GM12873 (cell line): ENCODE measurements around the gene EHMT2.

Source experiments
- TF ChIP-seq, protein P1 (sequence below): IDR thresholded peaks from 2 replicates; pipeline ENCODE4 v1.5.1; 2012; ENCODE audit warnings: low read depth, mild to moderate bottlenecking, moderate library complexity, low read length, control low read depth; ENCODE audit not compliant: insufficient read depth; ENCODE audit errors: missing control alignments

EHMT2 gene

DNA sequence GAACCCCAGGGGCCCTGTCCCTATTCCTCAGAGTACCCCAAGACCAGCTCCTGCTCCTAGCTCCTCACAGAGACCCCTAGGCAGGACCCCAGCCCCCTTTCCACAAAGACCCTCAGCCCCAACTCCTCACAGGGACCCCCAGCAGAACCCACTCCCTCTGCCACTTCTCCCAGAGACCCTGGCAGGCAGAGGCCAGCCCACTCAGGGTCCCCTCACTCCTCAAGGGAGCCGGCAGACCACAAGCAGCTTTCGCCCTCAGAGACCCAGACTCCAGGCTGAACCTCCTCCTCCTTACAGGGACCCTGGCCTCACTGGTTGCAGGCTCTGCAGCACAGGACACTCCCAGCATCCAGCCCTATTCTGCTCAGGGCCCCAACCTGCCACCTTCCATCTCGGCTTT is 19.3 kb downstream of the EHMT2 start:
- TF ChIP-seq, protein P1, sequence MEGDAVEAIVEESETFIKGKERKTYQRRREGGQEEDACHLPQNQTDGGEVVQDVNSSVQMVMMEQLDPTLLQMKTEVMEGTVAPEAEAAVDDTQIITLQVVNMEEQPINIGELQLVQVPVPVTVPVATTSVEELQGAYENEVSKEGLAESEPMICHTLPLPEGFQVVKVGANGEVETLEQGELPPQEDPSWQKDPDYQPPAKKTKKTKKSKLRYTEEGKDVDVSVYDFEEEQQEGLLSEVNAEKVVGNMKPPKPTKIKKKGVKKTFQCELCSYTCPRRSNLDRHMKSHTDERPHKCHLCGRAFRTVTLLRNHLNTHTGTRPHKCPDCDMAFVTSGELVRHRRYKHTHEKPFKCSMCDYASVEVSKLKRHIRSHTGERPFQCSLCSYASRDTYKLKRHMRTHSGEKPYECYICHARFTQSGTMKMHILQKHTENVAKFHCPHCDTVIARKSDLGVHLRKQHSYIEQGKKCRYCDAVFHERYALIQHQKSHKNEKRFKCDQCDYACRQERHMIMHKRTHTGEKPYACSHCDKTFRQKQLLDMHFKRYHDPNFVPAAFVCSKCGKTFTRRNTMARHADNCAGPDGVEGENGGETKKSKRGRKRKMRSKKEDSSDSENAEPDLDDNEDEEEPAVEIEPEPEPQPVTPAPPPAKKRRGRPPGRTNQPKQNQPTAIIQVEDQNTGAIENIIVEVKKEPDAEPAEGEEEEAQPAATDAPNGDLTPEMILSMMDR, result no peak

- TF ChIP-seq, protein P1, result no peak
Observed at GRCh38 chr6:31877651-31878161, 19.8 kb downstream of the EHMT2 start.

GRCh38 chr6:31877125-31877650 is 20.3 kb downstream of the EHMT2 start:
- TF ChIP-seq, protein P1, result no peak

- TF ChIP-seq, protein P1, result no peak
Observed at GRCh38 chr6:31876357-31876756, 21.1 kb downstream of the EHMT2 start.

DNA sequence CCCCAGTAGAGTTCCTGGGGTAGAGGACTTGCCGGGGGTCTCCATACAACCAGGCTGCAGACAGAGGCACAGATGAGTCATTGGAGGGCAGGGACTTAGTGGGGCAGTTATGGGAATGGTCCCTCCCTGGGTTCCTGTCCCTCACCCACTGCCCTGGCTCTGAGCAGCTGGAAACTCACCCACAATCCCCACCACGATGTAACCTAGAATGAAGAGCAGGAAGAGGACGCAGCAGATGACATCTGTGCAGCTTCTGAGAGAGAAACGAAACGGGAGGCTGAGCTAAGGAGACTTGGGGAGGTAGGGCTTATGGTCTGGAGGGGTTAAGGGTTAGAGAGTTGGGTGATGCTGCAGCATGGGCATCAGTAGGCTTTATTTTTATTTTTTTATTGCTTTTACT is 21.6 kb downstream of the EHMT2 start:
- TF ChIP-seq, protein P1, result no peak

GRCh38 chr6:31874836-31875572 is 22.5 kb downstream of the EHMT2 start:
- TF ChIP-seq, protein P1, result no peak

GRCh38 chr6:31874084-31874670 is 23.3 kb downstream of the EHMT2 start:
- TF ChIP-seq, protein P1, result no peak
